Measurements from ENCODE around the gene FN1. TPM values are rescaled to one million over a fixed set of nuclear protein-coding genes. Genes with fewer than 3 reads are reported as not detected.
"Not testable (repeated sequence)": the region's sequence is repeated elsewhere in the genome, so short reads cannot be mapped to it uniquely, and the experiment has no call there.

Gene FN1
- total and polyA plus RNA-seq, 11 donors: 100 to 1,418 (median 343) TPM

DNA sequence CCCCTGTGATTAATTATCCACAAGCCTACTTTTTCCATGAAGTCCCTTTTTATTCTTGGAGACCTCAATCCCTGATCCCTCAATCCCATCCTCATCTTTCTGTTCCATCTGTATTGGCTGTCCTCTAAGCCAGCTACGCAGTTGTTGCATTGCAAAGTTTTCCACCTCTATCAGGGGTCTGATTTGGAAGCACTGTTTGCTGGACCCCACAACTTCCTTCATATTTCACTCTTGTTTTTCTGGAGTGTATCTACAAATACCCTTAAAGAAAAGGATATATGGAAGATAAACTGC lies 22.4 kb downstream of the FN1 start:
- ATAC-seq: no peak
- TF ChIP-seq, protein P1, sequence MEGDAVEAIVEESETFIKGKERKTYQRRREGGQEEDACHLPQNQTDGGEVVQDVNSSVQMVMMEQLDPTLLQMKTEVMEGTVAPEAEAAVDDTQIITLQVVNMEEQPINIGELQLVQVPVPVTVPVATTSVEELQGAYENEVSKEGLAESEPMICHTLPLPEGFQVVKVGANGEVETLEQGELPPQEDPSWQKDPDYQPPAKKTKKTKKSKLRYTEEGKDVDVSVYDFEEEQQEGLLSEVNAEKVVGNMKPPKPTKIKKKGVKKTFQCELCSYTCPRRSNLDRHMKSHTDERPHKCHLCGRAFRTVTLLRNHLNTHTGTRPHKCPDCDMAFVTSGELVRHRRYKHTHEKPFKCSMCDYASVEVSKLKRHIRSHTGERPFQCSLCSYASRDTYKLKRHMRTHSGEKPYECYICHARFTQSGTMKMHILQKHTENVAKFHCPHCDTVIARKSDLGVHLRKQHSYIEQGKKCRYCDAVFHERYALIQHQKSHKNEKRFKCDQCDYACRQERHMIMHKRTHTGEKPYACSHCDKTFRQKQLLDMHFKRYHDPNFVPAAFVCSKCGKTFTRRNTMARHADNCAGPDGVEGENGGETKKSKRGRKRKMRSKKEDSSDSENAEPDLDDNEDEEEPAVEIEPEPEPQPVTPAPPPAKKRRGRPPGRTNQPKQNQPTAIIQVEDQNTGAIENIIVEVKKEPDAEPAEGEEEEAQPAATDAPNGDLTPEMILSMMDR (IDR thresholded peaks at IDR 0.05): no peak
- TF ChIP-seq POLR2A (IDR thresholded peaks at IDR 0.05): no peak
- H3K27ac ChIP-seq: no peak overlapping the region
- no peaks in the 10 kb centered on the region for H3K9me3 ChIP-seq
- WGBS, 4 donors: 96 to 100% (median 99%) methylated on average over 1 of the region's 1 CpG
- peaks cover 0 to 3% (median 0%) of the 10 kb centered on the region in 12 donors for H3K4me1 ChIP-seq
- H3K4me3 ChIP-seq: no peak overlapping the region
- intact Hi-C loops (cut with DNase I): no loop called here
- peaks cover 0 to 99% (median 55%) of the 10 kb centered on the region in 9 donors for H3K36me3 ChIP-seq
- no peaks in the 10 kb centered on the region for H3K27me3 ChIP-seq
- DNase-seq: no peak

DNA sequence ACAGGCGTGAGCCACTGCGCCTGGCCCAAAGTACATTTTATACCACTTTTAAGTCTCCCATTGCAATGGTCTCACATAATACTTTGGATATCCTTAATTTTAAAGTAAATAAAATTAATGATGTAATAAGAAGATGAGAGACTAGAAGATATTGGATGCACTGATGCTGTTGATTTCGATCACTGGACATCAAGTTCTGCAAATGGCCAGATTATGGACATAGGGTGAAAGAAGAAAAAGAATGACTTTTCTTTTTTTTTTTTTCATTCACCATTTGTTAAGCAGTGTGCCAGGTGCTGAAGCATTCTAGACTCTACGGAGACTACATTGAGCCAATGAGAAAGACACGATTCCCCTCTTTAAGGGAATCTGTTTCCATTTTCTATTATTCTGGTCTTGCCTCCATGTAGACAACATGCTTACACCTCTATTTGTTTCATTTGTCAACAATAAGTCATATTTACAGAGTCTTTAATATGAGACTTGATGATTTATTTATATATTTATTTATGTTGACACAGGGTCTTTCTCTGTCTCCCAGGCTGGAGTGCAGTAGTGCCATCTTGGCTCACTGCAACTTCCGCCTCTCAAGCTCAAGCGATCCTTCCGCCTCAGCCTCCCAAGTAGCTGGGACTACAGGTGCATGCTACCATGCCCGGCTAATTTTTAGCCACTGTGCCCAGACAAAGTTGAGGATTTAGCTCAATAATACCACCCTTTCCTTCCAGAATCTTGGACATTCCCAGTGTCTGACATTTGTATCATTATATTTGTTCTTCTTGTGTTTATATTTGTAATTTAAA lies 23.7 kb downstream of the FN1 start:
- 97 to 98% (median 97%) methylated on average over 9 of the region's 9 CpGs for WGBS, 4 donors
- H3K36me3 ChIP-seq: peaks cover 0 to 99% (median 53%) of the 10 kb centered on the region in 9 donors
- no peaks in the 10 kb centered on the region for H3K9me3 ChIP-seq

DNA sequence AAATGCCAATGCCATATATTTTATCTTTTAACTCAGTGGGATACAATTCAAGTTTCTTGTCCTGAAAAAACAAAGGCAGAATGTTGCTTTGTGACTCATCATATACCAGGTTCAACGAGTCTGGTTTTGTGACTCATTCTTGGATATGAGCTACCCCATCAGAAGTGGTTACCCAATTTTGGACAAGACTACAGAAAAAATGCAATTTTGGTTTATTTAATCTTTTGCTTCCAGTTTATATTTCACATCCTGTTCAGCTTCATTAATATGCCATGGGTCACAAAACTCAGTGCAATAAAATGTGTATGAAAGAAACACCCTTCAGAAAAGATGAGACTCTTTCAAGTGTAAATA lies 25.0 kb downstream of the FN1 start:
- peaks cover 0 to 99% (median 63%) of the 10 kb centered on the region in 9 donors for H3K36me3 ChIP-seq
- peak in 2 of 4 donors; percentile 23 to 45 for ATAC-seq
- DNase-seq: no peak
- peak overlapping the region in 1 of 12 donors; percentile 8 for H3K27ac ChIP-seq
- H3K4me3 ChIP-seq: no peak overlapping the region
- no peaks in the 10 kb centered on the region for H3K4me1 ChIP-seq
- no peaks in the 10 kb centered on the region for H3K27me3 ChIP-seq
- 27 to 56% (median 44%) methylated on average over 1 of the region's 1 CpG for WGBS, 4 donors
- intact Hi-C loops (cut with DNase I): no loop called here
- no peaks in the 10 kb centered on the region for H3K9me3 ChIP-seq
- TF ChIP-seq POLR2A (IDR thresholded peaks at IDR 0.05): no peak
- TF ChIP-seq, protein P1 (IDR thresholded peaks at IDR 0.05): no peak

More for the DNA sequence above, 23.7 kb downstream of the FN1 start:
- ATAC-seq: no peak
- TF ChIP-seq, protein P1 (IDR thresholded peaks at IDR 0.05): no peak
- TF ChIP-seq POLR2A (IDR thresholded peaks at IDR 0.05): no peak
- intact Hi-C loops (cut with DNase I): no loop called here
- DNase-seq: no peak
- Histone ChIP-seq H3K4me1 (no peaks in the 10 kb centered on the region), H3K27me3 (no peaks in the 10 kb centered on the region), H3K4me3 (no peak overlapping the region), H3K27ac (no peak overlapping the region)

DNA sequence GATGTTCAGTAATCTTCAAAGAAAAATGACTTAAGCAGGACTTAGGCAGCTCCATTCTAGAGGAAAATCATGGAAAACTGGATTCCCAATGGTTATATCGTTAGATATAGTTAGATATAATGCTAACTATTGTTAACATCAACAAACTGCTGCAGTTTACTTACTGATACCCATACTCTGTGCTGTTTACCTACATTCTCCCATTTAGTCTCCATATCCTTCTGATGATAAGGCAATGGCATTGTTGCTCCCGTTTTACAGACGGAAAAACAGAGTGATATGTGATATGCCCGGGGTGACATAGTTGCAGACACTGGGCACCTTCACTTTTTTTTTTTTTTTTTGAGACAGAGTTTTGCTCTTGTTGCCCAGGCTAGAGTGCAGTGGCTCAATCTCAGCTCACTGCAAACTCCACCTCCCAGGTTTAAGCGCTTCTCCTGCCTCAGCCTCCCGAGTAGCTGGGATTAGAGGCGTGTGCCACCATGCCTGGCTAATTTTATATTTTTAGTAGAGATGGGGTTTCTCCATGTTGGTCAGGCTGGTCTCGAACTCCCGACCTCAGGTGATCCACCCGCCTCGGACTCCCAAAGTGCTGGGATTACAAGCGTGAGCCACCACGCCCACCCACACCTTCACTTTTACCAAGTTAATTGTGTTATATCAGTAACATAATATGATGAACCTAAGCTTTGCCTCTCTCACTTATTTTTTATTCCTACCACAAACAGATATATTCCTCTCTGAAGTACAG lies 25.5 kb downstream of the FN1 start:
- Histone ChIP-seq H3K27ac (peak overlapping the region in 1 of 12 donors; percentile 8), H3K36me3 (peaks cover 0 to 100% (median 69%) of the 10 kb centered on the region in 9 donors)
- H3K4me3 ChIP-seq; DNase-seq; H3K9me3 ChIP-seq; H3K27me3 ChIP-seq; H3K4me1 ChIP-seq; ATAC-seq; intact Hi-C loops (cut with DNase I): not testable (repeated sequence)
- WGBS, 4 donors: 94 to 95% (median 94%) methylated on average over 13 of the region's 13 CpGs
